ENCODE measurements around the gene FN1. TPM values are rescaled to one million over a fixed set of nuclear protein-coding genes. Genes with fewer than 3 reads are reported as not detected.

FN1 gene
- polyA plus RNA-seq, 1 of the 3 experiments (the other 2 are of a cell fraction) = 1,671 TPM

DNA sequence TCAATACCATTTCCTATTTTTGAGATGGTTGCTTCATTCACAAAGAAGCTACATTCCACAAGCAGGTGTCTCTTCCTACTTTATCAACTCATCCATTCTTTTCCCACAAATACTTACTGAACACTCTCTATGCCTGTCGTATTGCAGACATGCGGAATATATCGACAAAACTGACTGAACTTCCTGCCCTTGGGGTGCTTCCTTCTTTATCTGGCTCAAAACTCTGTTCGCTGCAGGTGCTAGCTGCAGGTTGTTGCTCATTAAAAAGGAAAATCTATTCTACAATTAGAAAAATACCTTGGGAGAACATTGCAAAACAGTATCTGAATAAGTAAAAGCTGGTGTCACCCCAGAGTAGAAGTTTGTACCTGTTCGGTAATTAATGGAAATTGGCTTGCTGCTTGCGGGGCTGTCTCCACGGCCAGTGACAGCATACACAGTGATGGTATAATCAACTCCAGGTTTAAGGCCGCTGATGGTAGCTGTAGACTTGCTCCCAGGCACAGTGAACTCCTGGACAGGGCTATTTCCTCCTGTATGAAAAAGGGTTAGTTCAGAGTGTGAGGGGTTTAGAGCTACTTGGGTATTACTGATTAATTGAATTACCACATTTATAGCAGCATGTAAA lies 52.1 kb downstream of the FN1 start (continued):
- TF ChIP-seq RFX5 (IDR thresholded peaks at IDR 0.05; ENCODE audit: low read length) (no peak), RXRA (IDR thresholded peaks at IDR 0.05; ENCODE audit: borderline replicate concordance, low read depth) (no peak), FOXJ3 (CRISPR knock-in tag; IDR thresholded peaks at IDR 0.05) (no peak), YY1 (IDR thresholded peaks at IDR 0.05; ENCODE audit: low read depth) (no peak), NRF1 (IDR thresholded peaks at IDR 0.05; ENCODE audit: low read depth, low read length) (no peak), TAF1 (IDR thresholded peaks at IDR 0.05; ENCODE audit: borderline replicate concordance, low read depth, low read length) (no peak), POLR2AphosphoS5 (IDR thresholded peaks at IDR 0.05; ENCODE audit: low read depth, low read length) (no peak), MEF2A (IDR thresholded peaks at IDR 0.05; ENCODE audit: borderline replicate concordance, low read depth) (no peak), MXI1 (IDR thresholded peaks at IDR 0.05; ENCODE audit: low read depth, low read length) (no peak)
- TF ChIP-seq, protein P1, sequence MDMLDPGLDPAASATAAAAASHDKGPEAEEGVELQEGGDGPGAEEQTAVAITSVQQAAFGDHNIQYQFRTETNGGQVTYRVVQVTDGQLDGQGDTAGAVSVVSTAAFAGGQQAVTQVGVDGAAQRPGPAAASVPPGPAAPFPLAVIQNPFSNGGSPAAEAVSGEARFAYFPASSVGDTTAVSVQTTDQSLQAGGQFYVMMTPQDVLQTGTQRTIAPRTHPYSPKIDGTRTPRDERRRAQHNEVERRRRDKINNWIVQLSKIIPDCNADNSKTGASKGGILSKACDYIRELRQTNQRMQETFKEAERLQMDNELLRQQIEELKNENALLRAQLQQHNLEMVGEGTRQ (IDR thresholded peaks at IDR 0.05; ENCODE audit: borderline replicate concordance, low read depth, low read length) = no peak

- ChIA-PET CTCF (no interaction called here), POLR2A (no interaction called here)
- peak overlapping the region in 1 of 2 experiments; percentile 26; a peak in 1 of 4 replicates for H3K27ac ChIP-seq (ENCODE audit: low read depth in 2 of 2, low read length in 1 of 2)
- no peak for DNase-seq
- no peaks in the 10 kb centered on the region for H3K9me3 ChIP-seq
- no peaks in the 10 kb centered on the region for H3K9me2 ChIP-seq
- H3K27me3 ChIP-seq (ENCODE audit: insufficient read depth) = no peaks in the 10 kb centered on the region
- H3K36me3 ChIP-seq (replicated peaks in 1 of 2; ENCODE audit: control insufficient read depth in 1 of 2, insufficient read depth in 2 of 2, low read length in 1 of 2) = peaks cover 74 to 99% of the 10 kb centered on the region in 2 experiments
- H3K4me1 ChIP-seq (ENCODE audit: control insufficient read depth in 1 of 2, insufficient read depth in 2 of 2, low read depth in 1 of 2, low read length in 1 of 2) = no peaks in the 10 kb centered on the region
- no peak overlapping the region for H3K4me2 ChIP-seq
- peaks cover 57% of the 10 kb centered on the region for H3K79me2 ChIP-seq (ENCODE audit: insufficient read depth)
- no peak overlapping the region for H3K4me3 ChIP-seq (ENCODE audit: low read depth in 2 of 2, low read length in 1 of 2)
- peaks cover 95% of the 10 kb centered on the region for H3F3A ChIP-seq (replicated peaks; ENCODE audit: insufficient read depth)
- no peak overlapping the region for H2AFZ ChIP-seq (ENCODE audit: low read depth)
- TF ChIP-seq SIN3A (IDR thresholded peaks at IDR 0.05; ENCODE audit: borderline replicate concordance, low read depth, low read length) (no peak), NRF1 (IDR thresholded peaks at IDR 0.05; ENCODE audit: low read depth, low read length) (no peak), MAX (IDR thresholded peaks at IDR 0.05; ENCODE audit: low read depth) (no peak), EZH2phosphoT487 (IDR thresholded peaks at IDR 0.05; ENCODE audit: borderline replicate concordance, low read depth) (no peak), MXI1 (IDR thresholded peaks at IDR 0.05; ENCODE audit: low read depth, low read length) (no peak), RAD21 (IDR thresholded peaks at IDR 0.05; ENCODE audit: low read length) (no peak), GABPA (IDR thresholded peaks at IDR 0.05; ENCODE audit: low read depth) (no peak), TEAD4 (IDR thresholded peaks at IDR 0.05; ENCODE audit: borderline replicate concordance, insufficient read depth) (no peak), ELF1 (IDR thresholded peaks at IDR 0.05) (no peak), CTCF (IDR thresholded peaks at IDR 0.05) (no peak), MEF2A (IDR thresholded peaks at IDR 0.05; ENCODE audit: borderline replicate concordance, low read depth) (no peak), TCF12 (IDR thresholded peaks at IDR 0.05) (no peak), EP300 (IDR thresholded peaks at IDR 0.05; ENCODE audit: borderline replicate concordance in 1 of 2, low read depth in 1 of 2, low read length in 1 of 2) (no peak), RCOR1 (IDR thresholded peaks at IDR 0.05; ENCODE audit: low read length) (no peak), FOXM1 (IDR thresholded peaks at IDR 0.05; ENCODE audit: low read depth) (no peak), SMC3 (IDR thresholded peaks at IDR 0.05; ENCODE audit: low read depth, low read length) (no peak)
- TF ChIP-seq, protein P1 (IDR thresholded peaks at IDR 0.05; ENCODE audit: borderline replicate concordance, low read depth, low read length) = no peak
- TF ChIP-seq, protein P2, sequence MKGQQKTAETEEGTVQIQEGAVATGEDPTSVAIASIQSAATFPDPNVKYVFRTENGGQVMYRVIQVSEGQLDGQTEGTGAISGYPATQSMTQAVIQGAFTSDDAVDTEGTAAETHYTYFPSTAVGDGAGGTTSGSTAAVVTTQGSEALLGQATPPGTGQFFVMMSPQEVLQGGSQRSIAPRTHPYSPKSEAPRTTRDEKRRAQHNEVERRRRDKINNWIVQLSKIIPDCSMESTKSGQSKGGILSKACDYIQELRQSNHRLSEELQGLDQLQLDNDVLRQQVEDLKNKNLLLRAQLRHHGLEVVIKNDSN (IDR thresholded peaks at IDR 0.05; ENCODE audit: borderline replicate concordance, low read depth) = no peak
- TF ChIP-seq, protein P3, sequence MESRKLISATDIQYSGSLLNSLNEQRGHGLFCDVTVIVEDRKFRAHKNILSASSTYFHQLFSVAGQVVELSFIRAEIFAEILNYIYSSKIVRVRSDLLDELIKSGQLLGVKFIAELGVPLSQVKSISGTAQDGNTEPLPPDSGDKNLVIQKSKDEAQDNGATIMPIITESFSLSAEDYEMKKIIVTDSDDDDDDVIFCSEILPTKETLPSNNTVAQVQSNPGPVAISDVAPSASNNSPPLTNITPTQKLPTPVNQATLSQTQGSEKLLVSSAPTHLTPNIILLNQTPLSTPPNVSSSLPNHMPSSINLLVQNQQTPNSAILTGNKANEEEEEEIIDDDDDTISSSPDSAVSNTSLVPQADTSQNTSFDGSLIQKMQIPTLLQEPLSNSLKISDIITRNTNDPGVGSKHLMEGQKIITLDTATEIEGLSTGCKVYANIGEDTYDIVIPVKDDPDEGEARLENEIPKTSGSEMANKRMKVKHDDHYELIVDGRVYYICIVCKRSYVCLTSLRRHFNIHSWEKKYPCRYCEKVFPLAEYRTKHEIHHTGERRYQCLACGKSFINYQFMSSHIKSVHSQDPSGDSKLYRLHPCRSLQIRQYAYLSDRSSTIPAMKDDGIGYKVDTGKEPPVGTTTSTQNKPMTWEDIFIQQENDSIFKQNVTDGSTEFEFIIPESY (IDR thresholded peaks at IDR 0.05; ENCODE audit: borderline replicate concordance, low read depth) = no peak
- no peak overlapping the region for H3K9ac ChIP-seq
- peaks cover 63% of the 10 kb centered on the region for H4K20me1 ChIP-seq (ENCODE audit: insufficient read depth)
Measured at GRCh38 chr2:215382480-215382879, 53.4 kb downstream of the FN1 start.

Measured in SK-N-SH (cell line).